Ascending aorta (tissue), 2 donors: ENCODE data around the gene CABLES1. TPM values are rescaled to one million over a fixed set of nuclear protein-coding genes. Genes with fewer than 3 reads are reported as not detected.

ENCODE experiments used
- DNase-seq, 2 donors: peaks; one replicate each; pipeline ENCODE4 v3.0.0-alpha.2; 2019; ENCODE audit warnings: low spot score in 2 of 2
- H3K27ac ChIP-seq, 2 donors: fragments of 200-600 bp; sonication (generic); one replicate each; pipeline ENCODE4 v1.5.1; 2016 to 2017; ENCODE audit warnings: mild to moderate bottlenecking in 1 of 2
- H3K27me3 ChIP-seq: fragments of 200-600 bp; sonication (generic); one replicate; pipeline ENCODE4 v1.5.1; 2017
- H3K36me3 ChIP-seq, 2 donors: fragments of 200-600 bp; sonication (generic); one replicate each; pipeline ENCODE4 v1.5.1; 2016
- H3K4me1 ChIP-seq, 2 donors: fragments of 200-600 bp; sonication (generic); one replicate each; pipeline ENCODE4 v1.5.1; 2016 to 2017; ENCODE audit warnings: mild to moderate bottlenecking in 1 of 2
- H3K4me3 ChIP-seq, 2 donors: fragments of 200-600 bp; sonication (generic); one replicate each; pipeline ENCODE4 v1.5.1; 2016 to 2017; ENCODE audit warnings: mild to moderate bottlenecking in 1 of 2
- H3K9me3 ChIP-seq, 2 donors: fragments of 200-600 bp; sonication (generic); one replicate each; pipeline ENCODE4 v1.5.1; 2016
- intact Hi-C: fragments of 100-400 bp; cut with DNase I; formaldehyde crosslinking; loops from one replicate; pipeline ENCODE4 v1.15.1; 2023
- total RNA-seq: library from RNA; depleted of rRNA; stranded (reverse); fragments of >200 nt; gene quantifications from one replicate; pipeline ENCODE4 v1.1.0, GENCODE V29; 2016
- TF ChIP-seq, protein P1 (sequence below), 3 experiments: fragments of 200-600 bp in 2 of 3; fragments of 450-650 bp in 1 of 3; sonication (generic) in 2 of 3; IDR thresholded peaks; one replicate each; pipeline ENCODE4 v1.5.1; 2016 to 2019; ENCODE audit warnings: antibody characterized with exemption in 3 of 3, mild to moderate bottlenecking in 1 of 3, moderate library complexity in 1 of 3

The CABLES1 gene
- total RNA-seq, 1 donor from 2014 or later: 5.4 TPM

DNA sequence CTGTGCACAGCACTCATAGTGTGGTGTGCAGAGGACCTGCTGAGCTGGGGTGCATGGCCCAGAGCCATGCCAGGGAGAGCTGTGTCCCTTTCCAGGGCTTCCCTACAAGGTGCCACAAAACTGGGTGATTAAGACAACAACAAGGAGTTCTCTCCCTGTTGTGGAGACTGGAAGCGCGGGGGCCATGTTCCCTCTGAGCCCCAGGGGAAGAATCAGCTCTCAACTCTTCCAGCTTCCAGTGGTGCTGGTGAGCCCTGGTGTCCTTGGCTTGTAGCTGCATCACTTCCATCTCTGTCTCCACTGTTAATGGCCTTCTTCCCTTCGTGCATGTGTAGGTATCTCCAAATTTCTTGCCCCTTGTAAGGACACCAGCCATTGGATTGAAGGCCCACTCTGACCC is 73.3 kb downstream of the CABLES1 start:
- H3K4me3 ChIP-seq: no peak overlapping the region
- DNase-seq: no peak
- no peaks in the 10 kb centered on the region for H3K27me3 ChIP-seq
- H3K4me1 ChIP-seq: peaks cover 3 to 9% of the 10 kb centered on the region in 2 donors
- intact Hi-C loops: no loop called here
- TF ChIP-seq, protein P1, sequence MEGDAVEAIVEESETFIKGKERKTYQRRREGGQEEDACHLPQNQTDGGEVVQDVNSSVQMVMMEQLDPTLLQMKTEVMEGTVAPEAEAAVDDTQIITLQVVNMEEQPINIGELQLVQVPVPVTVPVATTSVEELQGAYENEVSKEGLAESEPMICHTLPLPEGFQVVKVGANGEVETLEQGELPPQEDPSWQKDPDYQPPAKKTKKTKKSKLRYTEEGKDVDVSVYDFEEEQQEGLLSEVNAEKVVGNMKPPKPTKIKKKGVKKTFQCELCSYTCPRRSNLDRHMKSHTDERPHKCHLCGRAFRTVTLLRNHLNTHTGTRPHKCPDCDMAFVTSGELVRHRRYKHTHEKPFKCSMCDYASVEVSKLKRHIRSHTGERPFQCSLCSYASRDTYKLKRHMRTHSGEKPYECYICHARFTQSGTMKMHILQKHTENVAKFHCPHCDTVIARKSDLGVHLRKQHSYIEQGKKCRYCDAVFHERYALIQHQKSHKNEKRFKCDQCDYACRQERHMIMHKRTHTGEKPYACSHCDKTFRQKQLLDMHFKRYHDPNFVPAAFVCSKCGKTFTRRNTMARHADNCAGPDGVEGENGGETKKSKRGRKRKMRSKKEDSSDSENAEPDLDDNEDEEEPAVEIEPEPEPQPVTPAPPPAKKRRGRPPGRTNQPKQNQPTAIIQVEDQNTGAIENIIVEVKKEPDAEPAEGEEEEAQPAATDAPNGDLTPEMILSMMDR (IDR thresholded peaks at IDR 0.05): no peak
- no peaks in the 10 kb centered on the region for H3K36me3 ChIP-seq
- H3K27ac ChIP-seq: no peak overlapping the region
- no peaks in the 10 kb centered on the region for H3K9me3 ChIP-seq

DNA sequence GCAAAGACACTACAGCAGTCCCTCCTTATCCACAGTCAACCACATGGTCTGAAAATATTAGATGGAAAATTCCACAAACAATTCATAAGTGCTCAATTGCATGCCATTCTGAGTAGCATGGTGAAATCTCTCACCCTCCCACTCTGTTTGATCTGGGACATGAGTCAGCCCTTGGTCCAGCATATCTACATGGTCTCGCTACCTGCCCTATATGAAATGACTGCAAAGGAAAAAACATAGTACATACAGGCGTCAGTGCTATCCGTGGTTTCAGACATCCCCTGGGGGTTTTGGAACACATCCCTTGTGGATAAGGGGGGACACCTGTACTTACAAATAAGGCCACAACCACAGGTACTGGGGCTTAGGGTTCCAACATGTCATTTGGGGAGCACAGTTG is 73.7 kb downstream of the CABLES1 start:
- intact Hi-C loops: no loop called here
- DNase-seq: no peak
- Histone ChIP-seq H3K4me3 (no peak overlapping the region), H3K27me3 (no peaks in the 10 kb centered on the region), H3K9me3 (no peaks in the 10 kb centered on the region), H3K36me3 (peaks cover 0 to under 1% of the 10 kb centered on the region in 2 donors), H3K4me1 (peaks cover 0 to 8% of the 10 kb centered on the region in 2 donors), H3K27ac (no peak overlapping the region)
- TF ChIP-seq, protein P1 (IDR thresholded peaks at IDR 0.05): no peak

DNA sequence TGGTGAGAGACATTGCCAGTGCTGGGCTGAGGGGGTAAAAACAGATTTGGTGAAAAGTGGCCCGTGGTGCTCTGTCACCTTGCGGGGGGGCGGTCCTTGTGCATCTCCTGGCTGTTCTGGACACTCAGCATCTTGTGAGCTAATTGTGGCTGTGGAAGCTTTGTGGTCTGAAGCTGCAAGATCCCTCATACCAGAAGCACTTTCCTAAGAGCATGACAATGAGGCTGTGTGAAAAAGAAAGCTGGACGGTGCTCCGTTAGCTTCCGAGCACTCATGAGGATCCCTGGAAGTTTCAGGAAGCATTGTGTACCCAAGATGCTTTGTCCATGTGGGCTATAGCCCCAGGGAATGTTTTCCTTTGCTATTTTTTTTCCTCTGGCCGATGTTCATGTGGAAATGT is 74.5 kb downstream of the CABLES1 start:
- Histone ChIP-seq H3K4me3 (no peak overlapping the region), H3K9me3 (no peaks in the 10 kb centered on the region), H3K27ac (no peak overlapping the region), H3K27me3 (no peaks in the 10 kb centered on the region), H3K4me1 (peaks cover 0 to 5% of the 10 kb centered on the region in 2 donors), H3K36me3 (peaks cover 0 to 8% of the 10 kb centered on the region in 2 donors)
- TF ChIP-seq, protein P1 (IDR thresholded peaks at IDR 0.05): no peak
- intact Hi-C loops: no loop called here
- DNase-seq: no peak

DNA sequence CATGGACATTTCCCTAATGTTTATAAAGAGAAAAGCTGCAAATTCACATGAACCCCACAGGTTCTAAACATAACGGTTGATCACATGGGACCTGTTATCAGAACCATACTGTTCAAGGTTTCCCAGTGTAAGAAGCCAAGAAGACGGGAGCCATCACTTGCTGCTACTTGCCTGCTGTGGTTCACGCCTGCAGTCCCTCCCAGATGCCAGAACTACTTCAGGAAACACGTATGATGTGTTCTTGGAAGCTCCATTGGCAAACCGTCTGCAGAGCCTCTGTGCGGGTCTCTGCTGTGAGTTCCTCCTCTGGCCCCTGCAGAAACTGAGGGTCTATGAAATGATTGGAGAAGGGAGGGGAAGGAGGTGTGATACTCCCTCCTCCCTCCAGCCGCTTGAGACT is 75.2 kb downstream of the CABLES1 start:
- TF ChIP-seq, protein P1 (IDR thresholded peaks at IDR 0.05): no peak
- DNase-seq: no peak
- Histone ChIP-seq H3K9me3 (no peaks in the 10 kb centered on the region), H3K36me3 (peaks cover 0 to 11% of the 10 kb centered on the region in 2 donors), H3K27ac (no peak overlapping the region), H3K27me3 (no peaks in the 10 kb centered on the region), H3K4me1 (peaks cover 0 to 5% of the 10 kb centered on the region in 2 donors), H3K4me3 (no peak overlapping the region)
- intact Hi-C loops: no loop called here

DNA sequence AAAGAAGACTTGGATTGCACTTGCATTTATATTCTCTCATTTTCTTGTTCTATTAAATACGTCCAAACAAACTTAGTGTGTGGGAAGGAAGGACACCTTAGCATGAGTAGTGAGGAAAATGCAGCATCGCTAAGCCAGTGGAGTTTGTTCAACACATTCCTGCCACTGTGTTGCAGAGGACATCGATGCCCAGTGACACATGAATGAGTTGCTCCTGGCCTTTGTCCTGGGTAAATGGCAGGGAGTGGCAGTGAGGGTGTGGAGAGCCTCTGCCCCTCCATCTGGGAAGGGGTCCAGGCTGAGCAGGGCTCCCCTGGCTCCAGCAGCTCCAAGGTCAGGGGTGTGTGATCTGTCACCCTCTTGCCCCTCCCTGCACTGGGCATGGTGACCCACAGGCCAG is 75.9 kb downstream of the CABLES1 start:
- TF ChIP-seq, protein P1 (IDR thresholded peaks at IDR 0.05): no peak
- H3K4me1 ChIP-seq: peaks cover 0 to 5% of the 10 kb centered on the region in 2 donors
- H3K27ac ChIP-seq: no peak overlapping the region
- peaks cover 1 to 13% of the 10 kb centered on the region in 2 donors for H3K36me3 ChIP-seq
- H3K4me3 ChIP-seq: no peak overlapping the region
- no peak for DNase-seq
- H3K9me3 ChIP-seq: no peaks in the 10 kb centered on the region
- intact Hi-C loops: no loop called here
- H3K27me3 ChIP-seq: no peaks in the 10 kb centered on the region

DNA sequence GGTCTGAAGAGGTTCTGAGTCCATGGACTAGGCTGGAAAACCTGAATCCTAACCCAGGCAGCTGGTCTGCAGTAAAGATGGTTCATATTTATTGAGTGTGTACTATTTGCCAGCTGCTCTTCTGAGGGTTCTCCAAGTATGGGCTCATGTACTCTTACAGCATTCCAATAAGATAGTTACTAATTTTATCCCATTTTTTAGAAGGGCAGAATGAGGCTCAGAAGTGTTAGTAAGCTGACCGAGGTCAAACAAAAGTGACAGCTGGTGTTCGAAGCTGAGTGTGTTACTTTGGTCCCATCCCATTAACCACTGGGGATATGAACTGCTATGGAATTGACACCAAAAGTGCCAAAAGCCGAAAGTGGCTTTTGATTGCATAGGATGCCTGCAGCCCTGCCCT is 76.9 kb downstream of the CABLES1 start:
- intact Hi-C loops: no loop called here
- TF ChIP-seq, protein P1 (IDR thresholded peaks at IDR 0.05): no peak
- DNase-seq: no peak

More for the DNA sequence above, 76.9 kb downstream of the CABLES1 start:
- Histone ChIP-seq H3K4me1 (peaks cover 0 to 5% of the 10 kb centered on the region in 2 donors), H3K27ac (no peak overlapping the region), H3K9me3 (no peaks in the 10 kb centered on the region), H3K36me3 (peaks cover 6 to 15% of the 10 kb centered on the region in 2 donors), H3K4me3 (no peak overlapping the region), H3K27me3 (no peaks in the 10 kb centered on the region)
